Measurements from ENCODE around the gene SIX6. TPM values are rescaled to one million over a fixed set of nuclear protein-coding genes. Genes with fewer than 3 reads are reported as not detected.

Gene SIX6
- total RNA-seq, 1 donor from 2014 or later, result not detected

DNA sequence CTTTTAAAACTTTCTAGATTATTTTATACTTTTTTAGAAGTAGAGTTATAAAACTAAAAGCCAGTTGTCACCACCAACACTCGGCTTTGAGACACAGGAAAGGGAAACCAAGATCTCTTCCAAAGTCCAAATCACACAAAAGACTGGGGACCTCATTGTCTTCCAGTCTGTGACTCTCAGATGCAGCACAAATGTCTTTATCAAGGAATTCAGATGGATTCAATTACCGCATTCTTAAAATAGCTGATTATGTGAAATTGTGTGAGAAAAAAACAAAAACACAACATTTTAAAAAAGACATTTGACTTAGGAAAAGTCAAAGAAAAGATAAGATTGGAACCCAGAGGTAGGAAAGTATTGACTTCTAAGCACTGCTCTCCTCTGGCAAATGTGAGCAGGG lies 3.5 kb upstream of the SIX6 start:
- no peak for DNase-seq (ENCODE audit: extremely low spot score in 2 of 2)
- intact Hi-C loops (cut with DNase I), result no loop called here
- H3K27ac ChIP-seq, result no peak overlapping the region
- H3K27me3 ChIP-seq, result peaks cover 5% of the 10 kb centered on the region
- no peaks in the 10 kb centered on the region for H3K36me3 ChIP-seq
- no peak overlapping the region for H3K4me3 ChIP-seq
- no peaks in the 10 kb centered on the region for H3K9me3 ChIP-seq
- H3K4me1 ChIP-seq, result peaks cover 15% of the 10 kb centered on the region
- TF ChIP-seq, protein P1, sequence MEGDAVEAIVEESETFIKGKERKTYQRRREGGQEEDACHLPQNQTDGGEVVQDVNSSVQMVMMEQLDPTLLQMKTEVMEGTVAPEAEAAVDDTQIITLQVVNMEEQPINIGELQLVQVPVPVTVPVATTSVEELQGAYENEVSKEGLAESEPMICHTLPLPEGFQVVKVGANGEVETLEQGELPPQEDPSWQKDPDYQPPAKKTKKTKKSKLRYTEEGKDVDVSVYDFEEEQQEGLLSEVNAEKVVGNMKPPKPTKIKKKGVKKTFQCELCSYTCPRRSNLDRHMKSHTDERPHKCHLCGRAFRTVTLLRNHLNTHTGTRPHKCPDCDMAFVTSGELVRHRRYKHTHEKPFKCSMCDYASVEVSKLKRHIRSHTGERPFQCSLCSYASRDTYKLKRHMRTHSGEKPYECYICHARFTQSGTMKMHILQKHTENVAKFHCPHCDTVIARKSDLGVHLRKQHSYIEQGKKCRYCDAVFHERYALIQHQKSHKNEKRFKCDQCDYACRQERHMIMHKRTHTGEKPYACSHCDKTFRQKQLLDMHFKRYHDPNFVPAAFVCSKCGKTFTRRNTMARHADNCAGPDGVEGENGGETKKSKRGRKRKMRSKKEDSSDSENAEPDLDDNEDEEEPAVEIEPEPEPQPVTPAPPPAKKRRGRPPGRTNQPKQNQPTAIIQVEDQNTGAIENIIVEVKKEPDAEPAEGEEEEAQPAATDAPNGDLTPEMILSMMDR (IDR thresholded peaks at IDR 0.05), result no peak
- TF ChIP-seq POLR2A (IDR thresholded peaks at IDR 0.05) (no peak), POLR2AphosphoS5 (IDR thresholded peaks at IDR 0.05; ENCODE audit: insufficient read depth in 1 of 2, low read depth in 1 of 2) (no peak)

DNA sequence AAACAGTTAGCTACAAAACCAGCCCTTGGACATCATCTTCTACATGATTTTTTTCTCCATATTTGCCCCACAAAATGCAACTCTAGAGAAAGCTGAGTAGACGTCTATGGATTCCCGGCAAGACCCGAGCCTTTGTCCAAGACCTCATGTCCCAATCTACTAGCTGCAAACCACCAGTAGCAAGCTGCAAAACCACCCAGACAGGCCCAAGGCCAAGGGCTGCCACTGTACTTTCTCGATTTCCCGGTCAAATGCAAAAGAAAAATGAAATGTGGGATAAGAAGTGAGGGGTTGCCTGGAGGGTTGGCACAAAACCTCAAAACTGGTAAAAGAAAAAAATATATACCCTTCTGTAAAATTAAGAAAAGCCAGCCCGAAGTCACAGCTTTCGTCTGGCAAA lies 2.9 kb upstream of the SIX6 start:
- peaks cover 21% of the 10 kb centered on the region for H3K4me1 ChIP-seq
- intact Hi-C loops (cut with DNase I), result no loop called here
- TF ChIP-seq, protein P1 (IDR thresholded peaks at IDR 0.05), result no peak
- TF ChIP-seq POLR2A (IDR thresholded peaks at IDR 0.05), result no peak
- no peak for TF ChIP-seq POLR2AphosphoS5 (IDR thresholded peaks at IDR 0.05; ENCODE audit: insufficient read depth in 1 of 2, low read depth in 1 of 2)
- no peak overlapping the region for H3K4me3 ChIP-seq
- peaks cover 5% of the 10 kb centered on the region for H3K27me3 ChIP-seq
- no peak overlapping the region for H3K27ac ChIP-seq
- H3K36me3 ChIP-seq, result no peaks in the 10 kb centered on the region
- H3K9me3 ChIP-seq, result no peaks in the 10 kb centered on the region
- DNase-seq (ENCODE audit: extremely low spot score in 2 of 2), result no peak

DNA sequence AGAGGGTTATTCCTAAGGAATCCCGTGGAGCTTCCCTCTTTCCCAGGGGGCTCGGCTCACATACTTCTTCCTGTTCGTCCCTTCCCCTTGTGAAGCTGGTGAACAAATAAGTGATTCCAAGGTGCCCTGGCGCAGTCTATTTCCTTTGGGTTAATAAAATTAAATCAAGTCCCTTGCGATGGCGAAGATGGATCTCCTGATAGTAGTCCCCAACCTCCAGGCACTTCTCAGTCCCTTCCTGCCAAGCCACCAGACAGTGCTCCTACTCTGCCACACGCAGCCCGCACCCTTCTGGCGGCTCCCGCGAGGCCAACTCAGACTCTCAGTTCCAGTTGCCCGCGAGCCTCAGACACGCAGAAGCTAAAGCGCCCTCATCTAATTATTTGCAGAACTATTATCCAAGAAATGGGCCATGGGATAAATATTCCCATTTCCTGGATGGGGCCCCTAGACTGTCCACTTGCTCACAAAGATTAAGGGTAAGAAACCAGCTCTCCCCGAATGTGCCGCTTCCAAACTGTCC lies 2.4 kb upstream of the SIX6 start:
- TF ChIP-seq POLR2AphosphoS5 (IDR thresholded peaks at IDR 0.05; ENCODE audit: insufficient read depth in 1 of 2, low read depth in 1 of 2), result no peak
- TF ChIP-seq, protein P1 (IDR thresholded peaks at IDR 0.05), result no peak
- TF ChIP-seq POLR2A (IDR thresholded peaks at IDR 0.05), result no peak
- H3K27me3 ChIP-seq, result peaks cover 5% of the 10 kb centered on the region
- H3K27ac ChIP-seq, result no peak overlapping the region
- no peak overlapping the region for H3K4me3 ChIP-seq
- DNase-seq (ENCODE audit: extremely low spot score in 2 of 2), result no peak
- H3K4me1 ChIP-seq, result peaks cover 26% of the 10 kb centered on the region
- no peaks in the 10 kb centered on the region for H3K9me3 ChIP-seq
- no peaks in the 10 kb centered on the region for H3K36me3 ChIP-seq
- intact Hi-C loops (cut with DNase I), result no loop called here

DNA sequence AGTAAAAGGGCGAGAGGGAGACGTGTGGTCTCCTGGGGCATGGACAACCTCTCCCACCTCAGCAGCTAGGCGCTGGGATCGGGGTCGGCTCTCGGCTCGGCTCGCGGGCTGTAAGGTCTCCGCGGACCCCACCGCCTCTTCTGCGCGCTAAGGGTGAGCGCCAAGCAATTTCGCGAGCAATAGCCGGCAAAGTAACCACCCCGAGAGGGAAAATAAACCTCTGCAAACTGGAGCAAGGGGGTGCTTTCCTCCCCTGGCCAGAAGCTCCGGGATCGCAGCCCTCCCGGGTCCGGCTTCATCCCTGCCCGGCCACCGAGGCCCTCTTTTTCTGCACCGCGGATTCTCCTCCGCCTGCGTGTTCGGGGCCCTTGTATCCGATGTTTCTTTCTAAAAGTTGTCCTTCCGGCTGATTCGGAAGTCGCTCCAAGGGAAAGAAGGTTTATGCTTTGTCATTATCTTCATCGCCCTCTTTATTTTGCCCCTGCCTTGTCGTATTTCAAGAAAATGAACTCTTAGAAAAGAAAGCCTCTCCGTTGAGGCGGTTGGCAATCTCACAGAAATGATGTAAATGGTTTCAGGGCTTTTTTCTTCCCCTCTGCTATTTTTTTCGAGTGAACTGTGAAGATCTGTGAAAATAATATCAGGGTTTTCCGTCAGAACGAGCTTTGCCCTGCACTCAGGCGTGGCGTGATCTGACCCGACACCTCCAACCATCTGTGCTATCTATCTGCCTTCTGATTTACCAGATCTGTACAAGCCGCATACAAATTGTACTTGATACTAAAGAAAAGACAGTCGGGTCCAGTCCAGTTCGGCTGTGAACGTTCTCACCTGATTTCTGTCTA lies 1.7 kb upstream of the SIX6 start:
- intact Hi-C loops (cut with DNase I), result no loop called here
- Histone ChIP-seq H3K4me3 (no peak overlapping the region), H3K9me3 (no peaks in the 10 kb centered on the region), H3K27ac (no peak overlapping the region), H3K27me3 (peaks cover 5% of the 10 kb centered on the region), H3K4me1 (peaks cover 27% of the 10 kb centered on the region), H3K36me3 (no peaks in the 10 kb centered on the region)
- TF ChIP-seq POLR2AphosphoS5 (IDR thresholded peaks at IDR 0.05; ENCODE audit: insufficient read depth in 1 of 2, low read depth in 1 of 2) (no peak), POLR2A (IDR thresholded peaks at IDR 0.05) (no peak)
- TF ChIP-seq, protein P1 (IDR thresholded peaks at IDR 0.05), result no peak
- DNase-seq (ENCODE audit: extremely low spot score in 2 of 2), result no peak

DNA sequence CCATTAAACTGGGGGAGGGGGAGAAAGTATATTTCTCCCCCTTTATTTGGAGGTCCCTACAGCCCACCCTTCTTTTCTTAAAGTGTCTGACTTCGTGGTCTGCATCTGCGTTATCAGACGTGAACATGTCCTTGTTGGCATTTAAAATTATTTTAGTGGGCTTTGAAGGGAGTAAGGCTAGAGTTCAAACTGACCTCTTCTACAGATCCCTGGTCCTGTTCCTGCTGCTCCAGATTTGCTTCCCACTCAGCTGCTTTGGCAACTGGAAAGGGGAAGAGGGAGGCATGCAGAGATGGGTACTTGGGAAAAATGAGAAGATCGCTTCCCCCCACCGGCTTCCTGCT lies 611 bp upstream of the SIX6 start:
- H3K27me3 ChIP-seq, result peaks cover 5% of the 10 kb centered on the region
- no peak for TF ChIP-seq POLR2A (IDR thresholded peaks at IDR 0.05)
- TF ChIP-seq, protein P1 (IDR thresholded peaks at IDR 0.05), result no peak
- TF ChIP-seq POLR2AphosphoS5 (IDR thresholded peaks at IDR 0.05; ENCODE audit: insufficient read depth in 1 of 2, low read depth in 1 of 2), result no peak
- H3K4me3 ChIP-seq, result no peak overlapping the region
- intact Hi-C loops (cut with DNase I), result no loop called here
- no peaks in the 10 kb centered on the region for H3K36me3 ChIP-seq
- no peaks in the 10 kb centered on the region for H3K9me3 ChIP-seq
- H3K4me1 ChIP-seq, result peaks cover 27% of the 10 kb centered on the region
- DNase-seq (ENCODE audit: extremely low spot score in 2 of 2), result no peak
- H3K27ac ChIP-seq, result no peak overlapping the region

Measured in vagina (tissue), 2 donors.